22Rv1 (cell line): ENCODE measurements around the gene LTBP1.

Experiments
- ZFX ChIP-seq: fragments of 450-650 bp; IDR thresholded peaks from 2 replicates; pipeline ENCODE4 v1.6.1; 2017; ENCODE audit warnings: antibody characterized with exemption, borderline replicate concordance
- TF ChIP-seq, protein P1 (sequence below): fragments of 450-650 bp; IDR thresholded peaks from 2 replicates; pipeline ENCODE4 v1.5.1; 2017; ENCODE audit warnings: mild to moderate bottlenecking

DNA sequence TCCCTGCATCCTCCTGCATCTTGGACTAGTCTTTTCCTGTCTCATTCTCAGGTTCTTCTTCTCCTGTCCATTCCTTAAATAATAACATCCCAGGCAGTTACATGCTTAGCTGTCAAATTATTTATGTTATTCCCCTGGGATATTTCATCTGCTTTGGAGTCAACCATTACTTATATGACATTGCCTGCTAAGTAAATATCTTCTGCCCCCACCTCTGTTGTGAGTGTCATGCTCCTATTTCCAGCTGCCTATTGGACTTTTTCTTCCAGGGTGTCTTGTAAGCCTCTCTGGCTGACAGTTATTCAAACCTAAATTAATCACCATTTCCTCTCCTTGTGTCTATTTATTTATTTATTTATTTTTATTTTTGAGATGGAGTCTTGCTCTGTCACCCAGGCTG lies 405.0 kb downstream of the LTBP1 start:
- TF ChIP-seq, protein P1, sequence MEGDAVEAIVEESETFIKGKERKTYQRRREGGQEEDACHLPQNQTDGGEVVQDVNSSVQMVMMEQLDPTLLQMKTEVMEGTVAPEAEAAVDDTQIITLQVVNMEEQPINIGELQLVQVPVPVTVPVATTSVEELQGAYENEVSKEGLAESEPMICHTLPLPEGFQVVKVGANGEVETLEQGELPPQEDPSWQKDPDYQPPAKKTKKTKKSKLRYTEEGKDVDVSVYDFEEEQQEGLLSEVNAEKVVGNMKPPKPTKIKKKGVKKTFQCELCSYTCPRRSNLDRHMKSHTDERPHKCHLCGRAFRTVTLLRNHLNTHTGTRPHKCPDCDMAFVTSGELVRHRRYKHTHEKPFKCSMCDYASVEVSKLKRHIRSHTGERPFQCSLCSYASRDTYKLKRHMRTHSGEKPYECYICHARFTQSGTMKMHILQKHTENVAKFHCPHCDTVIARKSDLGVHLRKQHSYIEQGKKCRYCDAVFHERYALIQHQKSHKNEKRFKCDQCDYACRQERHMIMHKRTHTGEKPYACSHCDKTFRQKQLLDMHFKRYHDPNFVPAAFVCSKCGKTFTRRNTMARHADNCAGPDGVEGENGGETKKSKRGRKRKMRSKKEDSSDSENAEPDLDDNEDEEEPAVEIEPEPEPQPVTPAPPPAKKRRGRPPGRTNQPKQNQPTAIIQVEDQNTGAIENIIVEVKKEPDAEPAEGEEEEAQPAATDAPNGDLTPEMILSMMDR = no peak
- no peak for TF ChIP-seq ZFX
